SK-N-SH (cell line): ENCODE results near the gene ANKRD11. TPM values are rescaled to one million over a fixed set of nuclear protein-coding genes. Genes with fewer than 3 reads are reported as not detected.

ENCODE experiments used
- CTCF ChIA-PET: fragments of 300-600, 350-600 bp; formaldehyde crosslinking; extraction: SDS; loops from one replicate; lab custom pipeline; 2021; lab: Yijun Ruan, JAX
- POLR2A ChIA-PET: fragments of 350-600 bp; sonication (Branson Sonifier 250); formaldehyde crosslinking; extraction: SDS; loops from one replicate; lab custom pipeline; 2020; ENCODE audit warnings: antibody characterized with exemption, inconsistent platforms; lab: Yijun Ruan, JAX
- DNase-seq: peaks from one replicate; pipeline ENCODE4 v3.0.0; 2012
- H2AFZ ChIP-seq: fragments of 200-600 bp; sonication (generic); 2 replicates; pipeline ENCODE4 v1.8.1; 2016; ENCODE audit warnings: antibody characterized with exemption, mild to moderate bottlenecking, low read depth
- H3F3A ChIP-seq: fragments of 200-600 bp; sonication (generic); replicated peaks from 2 replicates; pipeline ENCODE3; 2016; ENCODE audit warnings: antibody characterized with exemption, mild to moderate bottlenecking; ENCODE audit not compliant: insufficient read depth
- H3K27ac ChIP-seq, 2 experiments: fragments of 200-500 bp in 1 of 2; fragments of 200-600 bp in 1 of 2; sonication (Bioruptor generic) in 1 of 2; sonication (generic), shearing (Covaris generic) in 1 of 2; 2 replicates each; pipeline versions ENCODE4 v1.5.1 to v1.6.1; 2014 to 2016; ENCODE audit warnings: low read depth in 2 of 2, inconsistent platforms in 1 of 2, low read length in 1 of 2, mild to moderate bottlenecking in 1 of 2, mixed read lengths in 1 of 2
- H3K27me3 ChIP-seq: fragments of 200-600 bp; sonication (generic), shearing (Covaris generic); 2 replicates; pipeline ENCODE4 v1.6.1; 2016; ENCODE audit warnings: mixed run types; ENCODE audit not compliant: insufficient read depth
- H3K36me3 ChIP-seq, 2 experiments: fragments of 200-500 bp in 1 of 2; fragments of 200-600 bp in 1 of 2; sonication (Bioruptor generic) in 1 of 2; sonication (generic) in 1 of 2; replicated peaks in 1 of 2; 2 replicates each; pipeline versions ENCODE3 to v1.5.1; 2014 to 2016; ENCODE audit warnings: low read length in 1 of 2, mild to moderate bottlenecking in 1 of 2; ENCODE audit not compliant: insufficient read depth in 2 of 2, control insufficient read depth in 1 of 2
- H3K4me1 ChIP-seq, 2 experiments: fragments of 200-500 bp in 1 of 2; fragments of 200-600 bp in 1 of 2; sonication (Bioruptor generic) in 1 of 2; sonication (generic), shearing (Covaris generic) in 1 of 2; 2 replicates each; pipeline versions ENCODE4 v1.5.1 to v1.6.1; 2014 to 2016; ENCODE audit warnings: low read depth in 1 of 2, low read length in 1 of 2, mixed run types in 1 of 2; ENCODE audit not compliant: insufficient read depth in 2 of 2, control insufficient read depth in 1 of 2
- H3K4me2 ChIP-seq: fragments of 200-600 bp; sonication (generic), shearing (Covaris generic); 2 replicates; pipeline ENCODE4 v1.6.1; 2017; ENCODE audit warnings: mixed run types
- H3K4me3 ChIP-seq, 2 experiments: fragments of 200-500 bp in 1 of 2; fragments of 200-600 bp in 1 of 2; sonication (Bioruptor generic) in 1 of 2; sonication (generic), shearing (Covaris generic) in 1 of 2; 2 replicates each; pipeline versions ENCODE4 v1.5.1 to v1.8.1; 2014 to 2016; ENCODE audit warnings: low read depth in 2 of 2, inconsistent platforms in 1 of 2, low read length in 1 of 2, mild to moderate bottlenecking in 1 of 2, mixed read lengths in 1 of 2, moderate library complexity in 1 of 2
- H3K79me2 ChIP-seq: fragments of 200-600 bp; sonication (generic); 2 replicates; pipeline ENCODE4 v1.8.1; 2017; ENCODE audit warnings: mild to moderate bottlenecking; ENCODE audit not compliant: insufficient read depth
- H3K9ac ChIP-seq: fragments of 200-600 bp; sonication (generic); 2 replicates; pipeline ENCODE4 v1.6.1; 2017; ENCODE audit warnings: mixed run types
- H3K9me2 ChIP-seq: fragments of 200-600 bp; sonication (generic); 2 replicates; pipeline ENCODE4 v1.6.1; 2017; ENCODE audit warnings: mixed run types
- H3K9me3 ChIP-seq: fragments of 200-600 bp; sonication (generic); 2 replicates; pipeline ENCODE4 v1.6.1; 2017; ENCODE audit warnings: mixed run types, mild to moderate bottlenecking, moderate library complexity
- H4K20me1 ChIP-seq: fragments of 200-600 bp; sonication (generic); 2 replicates; pipeline ENCODE4 v1.6.1; 2017; ENCODE audit warnings: mild to moderate bottlenecking, mixed run types; ENCODE audit not compliant: insufficient read depth
- CHD2 ChIP-seq: fragments of 150-350 bp; IDR thresholded peaks from 2 replicates; pipeline ENCODE4 v1.6.1; 2018; ENCODE audit warnings: low read length; ENCODE audit not compliant: partially characterized antibody
- CTCF ChIP-seq: fragments of 200-600 bp; sonication (generic); IDR thresholded peaks from 2 replicates; pipeline ENCODE4 v1.6.1; 2017; ENCODE audit warnings: antibody characterized with exemption, mild to moderate bottlenecking, moderate library complexity
- EP300 ChIP-seq, 2 experiments: IDR thresholded peaks; 2 replicates each; pipeline versions ENCODE4 v1.4.0 to v1.6.1; 2012; ENCODE audit warnings: borderline replicate concordance in 1 of 2, low read depth in 1 of 2, low read length in 1 of 2
- FOSL2 ChIP-seq: IDR thresholded peaks from 2 replicates; pipeline ENCODE4 v1.4.0; 2012; ENCODE audit warnings: low read depth, mild to moderate bottlenecking, moderate library complexity, borderline replicate concordance
- FOXJ3 ChIP-seq: sonication (generic); formaldehyde crosslinking; IDR thresholded peaks from 2 replicates; pipeline ENCODE4 v1.5.1; 2020; ENCODE audit warnings: mild to moderate bottlenecking, missing genetic modification reagents
- GABPA ChIP-seq: IDR thresholded peaks from 2 replicates; pipeline ENCODE4 v1.4.0; 2012; ENCODE audit warnings: low read depth, mild to moderate bottlenecking
- JUND ChIP-seq: IDR thresholded peaks from 2 replicates; pipeline ENCODE4 v1.4.0; 2012
- MEF2A ChIP-seq: IDR thresholded peaks from 2 replicates; pipeline ENCODE4 v1.4.0; 2012; ENCODE audit warnings: low read depth, borderline replicate concordance
- NRF1 ChIP-seq: IDR thresholded peaks from 2 replicates; pipeline ENCODE4 v1.6.1; 2012; ENCODE audit warnings: low read depth, mild to moderate bottlenecking, low read length
- POLR2AphosphoS5 ChIP-seq: IDR thresholded peaks from 2 replicates; pipeline ENCODE4 v1.6.1; 2012; ENCODE audit warnings: low read depth, low read length
- RAD21 ChIP-seq: IDR thresholded peaks from 2 replicates; pipeline ENCODE4 v1.6.1; 2012; ENCODE audit warnings: mild to moderate bottlenecking, low read length
- RXRA ChIP-seq: IDR thresholded peaks from 2 replicates; pipeline ENCODE4 v1.4.0; 2012; ENCODE audit warnings: low read depth, mild to moderate bottlenecking, borderline replicate concordance
- TAF1 ChIP-seq: IDR thresholded peaks from 2 replicates; pipeline ENCODE4 v1.6.1; 2012; ENCODE audit warnings: low read depth, mild to moderate bottlenecking, low read length, moderate library complexity, borderline replicate concordance
- TEAD4 ChIP-seq: IDR thresholded peaks from 2 replicates; pipeline ENCODE4 v1.4.0; 2012; ENCODE audit warnings: mild to moderate bottlenecking, borderline replicate concordance; ENCODE audit not compliant: insufficient read depth
- USF1 ChIP-seq: IDR thresholded peaks from 2 replicates; pipeline ENCODE4 v1.4.0; 2012; ENCODE audit warnings: low read depth, borderline replicate concordance
- WGBS: methylation state at CpG from one replicate; pipeline ENCODE4 v1.1.6; 2017; ENCODE audit warnings: low lambda C conversion rate; 5-methylcytosine and 5-hydroxymethylcytosine counted together
- polyA plus RNA-seq, 3 experiments: library from polyadenylated mRNA; depleted of rRNA; stranded (reverse); fragments of >200 nt; gene quantifications; 2 replicates each; pipeline ENCODE4 v1.2.3, GENCODE V29; 2012

ANKRD11 gene
- polyA plus RNA-seq, 1 of the 3 experiments (the other 2 are of a cell fraction): 50.2 TPM

- no peak for DNase-seq
- no peaks in the 10 kb centered on the region for H3K9me3 ChIP-seq
- WGBS: 83% methylated on average over 6 of the region's 6 CpGs
- CTCF ChIA-PET: interaction anchor here (1.3 kb wide), 1 partner anchor 155 kb away, joined by 3 read pairs; no protein-coding TSS in a partner anchor
- H4K20me1 ChIP-seq: peaks cover 100% of the 10 kb centered on the region
- H3K79me2 ChIP-seq: peaks cover 100% of the 10 kb centered on the region
- no peak overlapping the region for H2AFZ ChIP-seq
- H3F3A ChIP-seq: peaks cover 3% of the 10 kb centered on the region
- no peaks in the 10 kb centered on the region for H3K27me3 ChIP-seq
- H3K27ac ChIP-seq: no peak overlapping the region
- POLR2A ChIA-PET: no interaction called here
- peaks cover 0 to 27% of the 10 kb centered on the region in 2 experiments; a peak in 1 of 4 replicates for H3K4me1 ChIP-seq
- H3K36me3 ChIP-seq: peaks cover 0 to 6% of the 10 kb centered on the region in 2 experiments
- H3K9me2 ChIP-seq: no peaks in the 10 kb centered on the region
- no peak for TF ChIP-seq TAF1
- no peak for TF ChIP-seq POLR2AphosphoS5
- no peak for TF ChIP-seq USF1
- TF ChIP-seq FOSL2: no peak
- TF ChIP-seq RAD21: no peak
- no peak for TF ChIP-seq GABPA
- no peak for TF ChIP-seq CHD2
- TF ChIP-seq CTCF: no peak
- TF ChIP-seq FOXJ3 (CRISPR knock-in tag): no peak
- TF ChIP-seq TEAD4: no peak
- no peak overlapping the region for H3K9ac ChIP-seq
- no peak overlapping the region for H3K4me2 ChIP-seq
- H3K4me3 ChIP-seq: no peak overlapping the region
Measured at GRCh38 chr16:89354325-89354724, 136.0 kb downstream of the ANKRD11 start.

- peaks cover 99% of the 10 kb centered on the region for H4K20me1 ChIP-seq
- 97% methylated on average over 7 of the region's 13 CpGs for whole genome bisulfite sequencing
Measured at GRCh38 chr16:89352091-89352681, 138.2 kb downstream of the ANKRD11 start.

More at GRCh38 chr16:89352091-89352681, 138.2 kb downstream of the ANKRD11 start:
- no peak overlapping the region for H3K27ac ChIP-seq
- H2AFZ ChIP-seq: no peak overlapping the region
- peaks cover 0 to 15% of the 10 kb centered on the region in 2 experiments; a peak in 1 of 4 replicates for H3K4me1 ChIP-seq
- H3K9me3 ChIP-seq: no peaks in the 10 kb centered on the region
- no peak for DNase-seq
- H3K9ac ChIP-seq: no peak overlapping the region
- no peak overlapping the region for H3K4me3 ChIP-seq
- TF ChIP-seq FOSL2: no peak
- no peak for TF ChIP-seq EP300 (IDR thresholded peaks at IDR 0.05; ENCODE audit: borderline replicate concordance in 1 of 2, low read depth in 1 of 2, low read length in 1 of 2)
- TF ChIP-seq FOXJ3 (CRISPR knock-in tag): no peak
- TF ChIP-seq MEF2A: no peak
- no peak for TF ChIP-seq RXRA
- TF ChIP-seq JUND: no peak
- no peak for TF ChIP-seq NRF1
- TF ChIP-seq CHD2: no peak
- no peak for TF ChIP-seq RAD21
- TF ChIP-seq TEAD4: no peak
- ChIA-PET POLR2A (no interaction called here), CTCF (interaction anchor here (0.6 kb wide), 1 partner anchor 42 kb away, joined by 4 read pairs; no protein-coding TSS in a partner anchor)
- H3F3A ChIP-seq: peaks cover 3% of the 10 kb centered on the region
- no peaks in the 10 kb centered on the region for H3K27me3 ChIP-seq
- H3K4me2 ChIP-seq: no peak overlapping the region
- H3K9me2 ChIP-seq: no peaks in the 10 kb centered on the region
- peaks cover 0 to 6% of the 10 kb centered on the region in 2 experiments for H3K36me3 ChIP-seq
- peaks cover 100% of the 10 kb centered on the region for H3K79me2 ChIP-seq
